Stimulated activated CD8-positive, alpha-beta memory T cell treated with anti-CD3 and anti-CD28 coated beads, Interleukin-15, amount 100 ng/mL, for 24 hours (primary cell): ENCODE measurements around the gene GATA3.

ENCODE experiments used
- DNase-seq: peaks from one replicate; pipeline ENCODE4 v3.0.0-alpha.2; 2020; ENCODE audit warnings: low read depth

The GATA3 gene

DNA sequence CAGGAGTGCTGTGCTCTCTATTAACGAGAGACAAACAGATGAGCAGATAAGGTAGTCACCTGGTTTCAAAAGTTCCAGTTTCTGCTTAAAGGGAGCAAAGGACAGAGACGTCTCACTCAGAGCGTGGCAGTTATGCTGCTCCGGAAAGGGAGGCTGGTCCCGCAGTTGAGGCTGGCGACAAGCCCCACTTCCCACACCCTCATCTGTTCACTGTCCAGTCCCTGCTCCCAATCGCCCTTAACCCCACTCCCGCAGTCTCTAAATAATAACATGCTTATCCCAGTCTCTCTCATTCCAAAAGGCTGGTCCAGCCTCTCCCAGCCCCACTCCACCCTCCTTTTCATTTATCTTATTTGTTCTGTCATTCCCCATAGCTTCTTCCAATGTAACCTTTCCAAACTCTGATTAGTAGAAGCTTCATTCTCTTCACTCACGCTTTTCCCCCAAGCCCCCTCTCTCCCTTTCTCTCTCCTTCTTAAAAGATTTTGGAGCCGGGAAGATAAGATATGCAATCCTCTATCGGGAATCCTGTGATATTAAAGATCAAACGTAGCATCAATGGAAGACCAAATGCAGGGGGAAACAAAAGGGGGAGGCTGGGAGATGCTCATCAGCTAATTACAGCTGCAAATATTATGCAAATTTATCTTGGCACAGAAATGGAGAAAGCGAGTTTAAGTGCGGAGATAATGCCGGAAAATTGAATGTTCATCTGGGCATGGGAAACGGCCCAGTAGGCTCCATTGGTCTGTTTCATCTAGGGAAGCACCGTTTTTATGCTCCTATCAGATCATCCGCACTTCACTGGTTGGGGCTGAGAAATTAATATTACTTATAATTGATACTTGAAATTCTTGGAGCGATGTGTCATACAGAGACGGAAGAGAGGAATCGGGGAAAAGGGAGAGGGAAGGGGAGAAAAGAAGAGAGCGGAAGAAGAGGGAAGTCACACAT lies 16.3 kb upstream of the GATA3 start:
- DNase-seq = no peak

DNA sequence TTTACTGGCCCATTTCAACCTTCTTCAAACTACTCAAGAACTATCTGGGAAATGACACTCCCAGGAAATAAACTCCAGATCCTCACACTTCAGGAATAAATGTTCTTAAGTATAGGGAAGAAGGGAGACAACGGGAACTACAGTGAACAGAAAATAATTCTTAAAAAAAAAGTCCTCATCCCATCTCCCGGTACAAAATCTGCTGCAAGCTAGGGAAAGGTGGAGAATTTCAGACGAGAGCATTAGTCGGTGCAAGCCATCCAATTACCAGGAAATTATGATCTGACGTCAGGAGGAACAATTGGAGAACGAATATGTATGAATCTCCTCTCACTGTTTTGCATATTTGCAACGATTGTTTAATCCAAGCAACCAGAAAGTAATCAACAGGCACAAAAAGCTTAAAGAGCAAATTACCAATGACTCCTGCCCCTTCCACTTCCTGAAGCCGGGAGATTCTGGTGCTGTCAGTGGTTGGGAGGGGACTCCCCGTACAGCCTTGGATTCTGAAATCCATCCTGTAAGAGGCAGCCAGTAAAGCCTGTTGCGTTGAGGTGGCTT lies 15.1 kb upstream of the GATA3 start:
- no peak for DNase-seq

DNA sequence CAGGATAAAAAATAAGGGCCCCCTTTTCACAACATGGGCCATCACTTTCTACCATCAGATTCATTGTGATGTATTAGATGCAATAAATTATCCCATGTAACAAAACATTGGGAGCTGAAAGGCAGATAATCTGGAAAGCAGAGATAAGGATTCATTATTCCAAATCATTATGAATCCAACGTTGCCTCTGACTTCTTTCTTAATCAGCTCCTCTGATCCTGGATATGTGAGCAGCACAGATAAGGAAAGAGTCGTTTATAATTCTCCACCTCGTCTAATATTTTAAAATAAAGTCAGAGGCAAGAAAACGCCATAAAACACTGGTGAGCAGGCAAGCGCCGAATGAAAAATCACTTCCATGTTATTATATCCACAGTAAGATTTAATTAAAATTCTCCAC lies 13.8 kb upstream of the GATA3 start:
- DNase-seq = no peak

DNA sequence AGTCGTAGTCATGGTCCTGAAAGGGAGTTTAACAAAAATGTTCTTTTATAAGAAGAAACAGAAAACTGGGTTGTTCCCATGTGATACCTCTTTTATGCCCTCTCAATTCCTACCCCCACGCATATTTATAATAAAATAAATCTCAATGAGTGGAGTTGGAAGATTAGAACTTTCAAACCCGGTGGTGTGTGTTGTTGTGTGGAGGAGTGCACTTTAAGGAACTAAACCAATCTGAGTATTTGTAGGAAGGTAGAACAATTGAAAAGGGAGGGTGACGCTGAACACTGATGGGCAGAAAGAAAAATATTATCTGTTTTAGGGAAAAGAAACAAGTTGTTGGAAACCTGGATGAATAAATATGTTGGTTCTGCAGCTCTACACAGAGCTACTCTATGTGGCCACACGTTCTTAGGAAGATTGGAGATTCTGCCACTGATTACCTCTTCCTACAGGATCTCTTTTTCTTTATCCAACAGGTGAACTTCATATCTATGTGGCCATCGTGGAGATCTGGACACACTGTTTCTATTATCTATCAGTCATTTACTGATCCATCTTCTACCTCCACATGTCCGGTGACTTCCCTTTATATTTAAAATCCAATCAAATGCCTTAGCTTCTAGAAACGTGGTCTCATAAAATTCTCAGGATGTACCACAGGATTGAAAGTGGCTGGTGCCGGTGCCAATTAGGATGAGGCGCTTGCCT lies 13.1 kb upstream of the GATA3 start:
- DNase-seq = no peak

DNA sequence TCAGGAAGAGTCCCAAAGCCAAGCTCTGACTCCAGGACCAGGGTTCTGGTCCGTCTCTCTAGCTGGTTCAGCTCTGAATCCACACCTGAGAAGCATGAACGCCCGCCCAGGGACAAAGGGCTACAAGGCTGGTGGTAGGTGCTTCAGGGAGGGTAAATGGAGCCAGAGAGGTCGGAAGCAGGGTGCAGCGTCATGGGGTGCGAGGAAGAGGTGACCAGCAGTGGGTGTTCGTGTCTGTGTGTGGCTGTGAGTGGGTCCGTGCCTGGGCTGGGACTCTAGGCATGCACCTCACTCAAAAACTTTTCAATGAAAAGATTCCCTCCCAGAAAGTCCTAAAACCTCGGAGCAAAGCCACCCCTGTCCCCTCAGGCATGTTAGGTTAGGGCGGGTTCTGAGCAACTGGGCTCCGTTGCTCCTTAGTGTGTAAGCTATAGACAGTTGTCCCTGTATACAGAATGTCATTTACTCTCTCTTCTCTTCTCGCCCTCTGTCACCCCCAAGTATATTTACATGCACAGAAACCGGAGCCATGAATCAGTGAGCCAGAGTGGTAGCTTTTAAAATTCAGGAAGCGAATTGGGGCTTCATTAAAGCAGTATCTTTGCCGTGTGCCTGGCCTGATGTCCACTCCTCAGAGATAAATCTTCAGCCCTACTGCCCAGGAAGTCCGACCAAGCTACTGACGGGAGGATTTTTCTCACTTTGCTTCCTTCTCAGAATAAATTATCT lies 12.3 kb upstream of the GATA3 start:
- DNase-seq = no peak

DNA sequence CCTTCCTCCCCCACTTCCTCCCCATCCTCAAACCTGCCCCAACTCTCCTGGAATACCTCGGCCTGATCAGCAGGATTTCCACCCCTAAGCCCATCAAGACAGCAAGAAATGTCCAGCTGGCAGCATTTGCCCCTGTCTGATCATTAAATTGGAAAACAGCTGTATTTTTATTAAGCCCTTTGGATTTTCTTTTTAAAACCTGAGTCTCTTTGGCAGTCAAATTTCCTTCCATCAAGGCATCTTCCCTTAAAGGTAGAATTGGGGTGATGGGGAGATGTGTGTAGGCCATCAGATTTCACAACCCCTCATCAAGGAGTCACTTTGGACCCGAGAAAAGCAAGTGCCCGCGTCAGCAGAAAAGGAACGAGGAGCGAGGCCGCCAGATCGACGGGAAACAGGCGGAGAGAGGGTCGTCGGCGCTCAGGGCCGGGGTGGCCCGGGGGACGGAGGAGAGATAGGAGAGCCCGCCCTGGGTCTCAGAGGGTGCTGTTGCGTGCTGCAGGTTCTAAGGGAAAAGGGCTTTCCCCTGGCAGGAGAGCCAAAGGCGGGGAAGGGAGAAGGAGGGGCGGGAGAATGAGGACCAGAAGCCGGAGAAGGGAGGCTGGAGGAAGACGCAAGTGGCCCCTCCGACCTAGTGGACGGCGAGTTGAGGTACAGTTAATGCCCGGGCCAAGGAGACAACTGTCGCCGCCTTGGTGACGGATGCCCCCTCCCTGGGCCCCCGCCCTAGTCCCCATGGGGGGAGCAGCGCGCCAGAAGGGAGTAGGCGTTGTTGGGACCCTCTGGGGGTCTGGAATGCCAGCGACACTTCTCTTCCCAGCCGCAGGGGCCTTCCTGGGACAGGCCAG lies 11.5 kb upstream of the GATA3 start:
- no peak for DNase-seq

DNA sequence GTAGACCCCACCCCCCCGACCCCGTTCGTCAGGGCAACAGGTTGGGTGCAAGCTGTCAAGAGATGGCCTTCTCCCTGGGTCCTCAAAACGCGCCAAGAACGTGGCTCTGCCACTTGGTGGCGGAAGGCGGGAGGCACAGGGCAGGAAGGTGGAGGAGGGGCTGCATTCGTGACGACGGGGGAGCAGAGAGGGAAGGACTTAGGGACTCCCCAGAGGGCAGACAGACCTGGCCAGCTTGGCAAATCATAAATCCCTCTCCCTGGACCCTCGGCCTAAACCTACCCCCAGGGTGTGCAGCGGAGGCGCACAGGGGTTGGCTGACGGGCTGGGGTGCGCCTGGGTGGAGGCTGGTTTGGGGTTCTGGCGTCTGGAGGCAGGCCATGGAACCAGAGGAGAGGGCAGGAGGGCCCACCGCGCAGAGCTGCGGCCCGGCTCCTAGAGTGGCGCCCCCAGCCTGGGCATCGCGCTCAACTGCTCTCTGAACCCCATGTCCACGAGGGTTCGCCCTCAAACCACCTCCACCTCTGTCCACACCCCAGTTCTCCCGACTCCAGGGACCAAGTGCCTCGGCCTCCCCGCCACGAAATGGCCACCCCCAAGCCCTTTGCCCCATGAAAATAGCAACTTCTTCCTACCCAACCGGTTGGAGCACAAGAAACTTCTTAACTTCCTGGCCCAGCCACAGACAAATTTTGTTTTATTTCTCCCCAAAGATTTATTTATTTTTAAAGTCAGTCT lies 10.8 kb upstream of the GATA3 start:
- DNase-seq = no peak

DNA sequence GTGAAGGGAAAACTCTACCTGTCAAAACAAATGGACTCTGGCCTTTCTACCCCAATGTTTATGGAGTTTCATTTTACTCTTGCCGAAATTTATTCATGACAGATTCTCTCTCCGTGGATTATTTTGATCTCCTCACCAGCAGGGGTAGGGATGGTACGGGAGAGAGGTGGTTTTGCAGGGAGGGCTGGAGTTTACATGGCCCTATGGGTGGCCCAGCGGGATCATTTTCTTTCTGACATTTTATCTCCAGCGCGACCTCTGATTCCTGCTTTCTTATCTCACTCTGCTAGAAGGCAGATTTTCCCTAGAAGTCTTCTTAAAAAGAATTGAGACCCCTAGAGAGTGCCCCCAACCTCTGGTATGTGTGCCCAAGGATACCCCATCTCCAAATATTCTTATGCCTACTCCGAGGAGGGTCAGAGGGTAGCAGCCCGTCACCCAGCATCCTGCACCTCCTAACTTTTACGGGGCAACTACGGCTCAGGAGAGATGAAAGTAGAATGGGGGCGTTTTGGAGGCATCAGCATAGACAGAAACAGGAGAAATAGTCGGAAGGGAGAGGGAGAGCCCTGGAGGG lies 10.1 kb upstream of the GATA3 start:
- no peak for DNase-seq

DNA sequence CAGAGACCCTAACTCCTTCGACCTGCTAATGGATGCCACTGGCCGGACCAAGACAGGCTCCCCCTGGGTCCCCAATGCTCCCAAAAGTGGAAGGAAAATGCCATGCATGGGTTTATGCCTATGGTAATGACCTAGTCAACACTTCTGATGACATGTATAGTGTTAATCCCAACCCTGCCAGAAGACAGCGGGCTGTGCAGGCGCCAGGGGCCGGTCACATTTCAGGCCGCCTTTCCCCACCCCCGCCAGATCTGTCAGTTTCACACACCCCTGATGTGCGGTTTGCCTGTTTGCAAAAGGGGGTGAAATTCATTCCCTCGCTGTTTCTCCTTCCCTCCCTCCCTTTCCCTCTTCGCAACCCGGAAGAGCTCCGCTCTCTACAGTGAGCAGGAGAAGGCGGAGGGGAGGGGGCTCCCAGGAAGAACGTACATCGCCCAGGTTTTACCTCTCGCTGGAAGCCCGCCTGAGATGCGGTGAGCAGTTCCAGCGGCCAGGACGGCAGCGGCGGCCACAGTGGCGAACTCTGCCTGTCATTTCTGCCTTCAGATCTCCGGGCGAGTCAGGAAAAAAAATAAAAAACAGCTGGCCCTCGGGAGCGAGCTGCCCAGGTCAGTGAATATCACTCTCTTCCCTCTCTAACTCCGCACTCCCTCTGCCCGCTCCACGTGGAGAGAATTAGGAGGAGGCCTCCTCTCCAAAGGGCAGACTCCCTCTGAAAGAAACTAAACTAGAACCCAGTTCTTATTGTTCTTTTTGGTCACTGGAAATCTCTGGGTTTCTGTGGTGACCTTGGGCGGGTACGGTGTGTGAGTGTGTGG lies 9.4 kb upstream of the GATA3 start:
- no peak for DNase-seq

DNA sequence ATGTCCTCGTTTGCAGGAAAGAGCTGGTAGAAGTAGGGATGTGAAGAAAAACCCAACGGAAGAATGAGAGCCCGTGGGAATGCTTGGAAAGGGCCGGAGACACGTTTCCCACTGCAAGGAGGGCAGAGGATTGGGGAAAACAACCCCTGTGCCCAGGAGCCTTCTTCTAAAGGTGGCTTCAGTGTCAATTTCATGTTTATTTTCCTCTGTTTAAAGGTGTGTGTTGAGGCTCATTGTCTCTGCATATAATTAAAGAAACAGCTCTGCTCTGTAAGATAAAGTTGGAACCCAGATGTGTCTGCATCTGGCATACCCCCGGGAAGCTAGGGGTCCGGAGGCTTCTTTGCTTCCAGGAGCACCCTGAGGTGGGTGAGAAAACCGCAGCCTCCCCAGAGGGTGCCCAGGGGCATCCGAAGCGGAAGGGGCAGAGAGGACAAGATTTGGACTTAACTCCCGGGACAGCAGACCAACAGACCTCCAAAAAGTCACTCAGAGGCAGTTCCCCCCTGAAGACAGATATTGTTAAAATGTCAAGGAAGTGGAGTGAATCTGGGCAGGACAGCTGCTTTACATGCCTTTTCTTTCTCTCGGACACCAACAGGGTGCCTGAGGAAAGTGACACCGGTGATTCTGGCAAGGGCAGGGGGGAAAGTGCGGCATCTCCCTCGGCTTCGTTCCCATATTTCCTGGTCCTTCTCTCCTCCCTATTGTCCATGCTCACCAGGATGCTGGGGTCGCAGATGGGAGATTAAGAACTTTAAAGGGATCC lies 8.6 kb upstream of the GATA3 start:
- no peak for DNase-seq

DNA sequence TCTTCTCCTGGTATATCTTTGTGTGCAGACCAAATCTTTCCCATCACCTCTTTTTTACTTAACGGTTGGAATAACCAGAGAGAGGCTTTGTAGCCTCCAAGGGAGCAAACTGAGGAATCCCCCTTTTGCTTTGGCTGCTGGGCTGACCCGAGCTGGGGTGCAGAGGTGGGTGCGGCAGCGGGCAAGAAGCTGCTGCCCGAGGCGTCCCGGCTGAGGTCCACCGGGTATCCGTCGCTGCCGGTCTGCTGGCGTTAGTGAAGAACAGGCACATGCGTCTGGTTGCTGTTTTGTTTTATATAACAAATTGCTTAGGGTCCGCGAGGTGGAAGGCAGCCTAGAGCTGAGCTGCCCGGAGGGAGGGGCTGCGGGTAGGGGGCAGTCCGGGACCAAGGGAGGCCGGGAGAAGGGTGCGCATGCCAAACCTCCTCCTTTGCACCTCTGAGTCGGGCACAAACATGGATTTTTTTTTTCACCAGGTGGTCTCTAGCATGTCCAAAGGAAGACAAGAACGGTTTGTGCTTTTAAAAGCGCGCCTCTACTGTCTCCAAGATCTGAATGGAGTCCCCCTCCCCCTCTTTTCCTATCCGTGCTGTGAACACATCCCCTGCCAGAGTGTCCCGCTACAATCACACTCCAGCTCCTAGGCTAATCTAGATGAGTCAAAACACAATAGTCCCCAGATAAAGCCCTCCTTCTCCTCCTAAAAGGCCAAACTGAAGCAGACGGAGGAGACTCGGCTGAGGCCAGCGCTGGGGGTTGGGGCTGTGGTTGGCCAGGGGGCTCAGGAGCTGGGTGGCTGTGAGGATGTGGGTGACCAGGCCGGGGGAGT lies 6.8 kb upstream of the GATA3 start:
- DNase-seq = no peak

DNA sequence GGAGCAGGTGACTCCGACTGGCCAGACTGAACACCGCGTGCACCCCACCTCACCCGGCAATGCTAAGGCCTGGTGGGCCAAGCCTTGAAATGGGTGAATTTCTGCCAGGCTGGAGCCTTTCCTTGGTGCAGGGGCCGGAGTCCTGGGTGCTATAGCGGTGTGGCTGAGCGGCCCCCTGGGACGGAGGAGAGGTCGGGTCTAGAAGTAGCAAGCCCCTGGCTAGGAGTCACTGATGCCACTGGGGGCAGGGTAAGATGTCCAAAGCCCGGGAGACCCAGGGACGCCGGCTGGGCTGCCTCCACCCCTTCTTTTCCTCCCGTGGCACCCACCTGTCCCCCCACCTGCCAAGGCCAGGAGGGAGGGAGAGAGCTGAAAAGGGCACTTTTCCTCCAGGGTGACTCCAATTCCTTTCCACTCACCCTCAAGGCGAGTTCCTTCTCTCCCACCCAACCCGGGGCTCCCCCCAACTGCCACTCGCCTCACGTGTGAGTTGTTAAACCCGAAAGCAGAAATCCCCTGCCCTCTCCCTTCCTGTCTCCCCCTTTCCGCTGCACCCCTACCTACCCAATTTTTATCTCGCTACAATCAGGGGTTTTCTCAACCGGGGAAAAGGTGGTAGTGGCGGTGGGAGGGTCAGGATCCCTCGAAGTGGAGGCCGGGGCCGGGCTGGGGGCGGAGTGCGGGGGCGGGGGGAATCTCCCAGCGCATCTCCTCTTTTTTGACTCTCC lies 6.0 kb upstream of the GATA3 start:
- no peak for DNase-seq

DNA sequence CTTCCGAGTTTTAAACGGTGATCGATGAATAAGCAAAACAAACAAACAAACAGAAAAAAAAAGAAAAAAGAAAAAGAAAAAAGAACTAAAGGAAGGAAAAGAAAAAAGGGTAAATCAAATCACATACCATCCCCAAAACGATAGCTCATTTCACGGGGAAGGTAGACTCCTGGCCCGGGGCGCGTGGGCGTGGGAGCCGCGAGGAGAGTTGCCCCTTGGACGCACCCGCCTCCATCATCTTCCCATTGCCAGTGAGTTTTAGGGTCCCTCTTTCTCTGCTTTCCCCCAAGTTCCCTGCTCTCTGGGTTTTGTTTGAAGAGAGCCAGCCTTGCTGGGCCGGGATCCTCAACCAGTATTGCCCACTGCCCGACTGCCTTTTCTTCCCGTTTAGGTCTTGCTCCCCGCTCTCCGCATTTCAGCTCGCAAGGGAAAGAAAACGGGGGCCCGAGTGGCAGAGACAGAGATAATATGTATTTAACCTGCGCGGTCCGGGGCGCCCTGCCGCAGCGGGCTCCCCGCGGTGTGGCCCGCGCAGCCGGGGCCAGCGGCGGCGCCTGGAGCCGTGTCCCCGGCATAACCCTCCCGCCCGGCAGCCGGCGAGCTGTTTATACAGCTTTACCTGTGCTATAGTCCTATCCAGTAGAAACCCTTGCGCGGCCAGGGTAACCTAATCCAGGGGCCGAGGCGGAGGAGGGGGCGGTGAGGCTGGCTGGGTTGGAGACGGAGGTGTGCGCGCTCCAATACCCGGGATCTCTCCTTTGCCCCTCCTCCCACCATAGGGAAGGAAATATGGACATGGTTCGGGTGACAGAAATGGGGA lies 5.2 kb upstream of the GATA3 start:
- no peak for DNase-seq

DNA sequence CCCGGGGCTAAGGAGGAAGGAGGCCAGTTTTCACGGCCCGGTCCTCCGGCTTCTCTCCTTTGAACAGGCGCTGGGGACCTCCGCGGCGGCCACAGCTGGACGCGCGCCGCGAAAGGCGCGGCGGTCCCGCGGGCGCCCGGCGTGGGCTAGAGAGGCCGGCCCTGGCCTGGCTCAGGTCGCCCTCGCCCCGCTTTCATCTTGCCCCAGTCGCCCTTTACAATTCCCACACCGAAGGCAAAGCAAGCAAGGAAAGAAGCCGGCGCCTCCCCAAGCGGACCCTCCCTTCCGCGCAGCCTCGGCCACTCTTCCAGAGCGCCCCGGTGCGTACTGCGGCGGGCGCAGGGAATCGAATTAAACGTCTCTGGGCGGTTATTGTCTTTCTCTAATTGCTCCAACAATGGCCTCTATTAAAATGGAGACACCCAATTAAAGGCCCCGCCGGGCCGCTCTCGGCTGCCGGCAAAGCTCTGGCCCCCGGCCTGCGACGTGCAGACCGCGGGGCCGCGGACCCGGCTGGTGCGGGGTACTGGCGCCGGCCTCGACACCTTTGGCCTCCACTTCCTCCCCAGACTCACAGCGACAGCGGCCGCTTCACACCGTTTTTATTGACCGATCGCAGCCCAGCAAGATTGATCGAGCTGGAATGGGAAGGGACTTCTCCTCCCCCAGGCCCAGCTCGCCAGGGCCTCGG lies 4.5 kb upstream of the GATA3 start:
- no peak for DNase-seq

DNA sequence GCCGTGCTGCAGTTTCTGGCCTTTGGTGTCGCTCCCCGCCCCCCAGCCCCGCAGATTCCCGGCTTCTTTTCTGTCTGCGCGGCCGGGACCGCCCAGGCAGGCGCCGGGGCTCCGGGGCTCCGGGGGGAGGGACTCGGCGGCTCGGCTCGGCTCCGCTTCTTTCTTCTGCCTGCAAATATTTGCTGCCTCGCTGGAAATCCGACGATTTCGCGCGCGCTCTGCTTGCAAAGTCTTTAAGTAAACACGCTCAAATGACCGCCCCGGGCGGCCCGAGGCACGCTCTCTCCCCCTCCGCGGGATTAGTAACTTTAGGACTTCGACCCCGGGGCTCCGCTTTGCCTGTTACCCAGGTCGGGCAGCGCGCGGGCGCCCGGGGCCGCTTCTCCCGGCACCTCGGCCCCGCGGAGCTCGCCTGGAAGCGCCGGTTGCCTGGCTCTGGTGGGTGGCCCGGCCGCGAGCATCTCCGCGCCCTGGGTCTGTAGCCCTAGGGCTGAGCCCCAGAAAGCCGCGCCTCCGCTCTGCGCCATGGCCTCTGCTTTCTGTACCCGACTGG lies 3.9 kb upstream of the GATA3 start:
- no peak for DNase-seq
